H7 (cell line): ENCODE data around the gene RXRG. TPM values are rescaled to one million over a fixed set of nuclear protein-coding genes. Genes with fewer than 3 reads are reported as not detected.
"Not testable (repeated sequence)": the region's sequence is repeated elsewhere in the genome, so short reads cannot be mapped to it uniquely, and the experiment has no call there.

Experiments
- DNase-seq: peaks from one replicate; pipeline ENCODE4 v3.0.0; 2012
- H3K27me3 ChIP-seq: 2 replicates; pipeline ENCODE4 v1.6.0; 2011; ENCODE audit warnings: mild to moderate bottlenecking, low read length; ENCODE audit not compliant: control insufficient read depth, insufficient read depth
- H3K36me3 ChIP-seq: replicated peaks from 2 replicates; pipeline ENCODE4 v1.5.1; 2011; ENCODE audit warnings: low read length; ENCODE audit not compliant: control insufficient read depth, insufficient read depth
- H3K4me3 ChIP-seq: 2 replicates; pipeline ENCODE4 v1.5.1; 2011; ENCODE audit warnings: low read depth, mild to moderate bottlenecking, control low read depth, low read length, moderate library complexity; ENCODE audit not compliant: insufficient read depth
- total RNA-seq: library from RNA; depleted of rRNA; stranded (reverse); fragments of >200 nt; shearing (Covaris generic); gene quantifications from 2 replicates; pipeline ENCODE4 v1.2.3, GENCODE V29; 2014

The RXRG gene
- total RNA-seq, 1 experiment from 2014 or later: 4.1 TPM

DNA sequence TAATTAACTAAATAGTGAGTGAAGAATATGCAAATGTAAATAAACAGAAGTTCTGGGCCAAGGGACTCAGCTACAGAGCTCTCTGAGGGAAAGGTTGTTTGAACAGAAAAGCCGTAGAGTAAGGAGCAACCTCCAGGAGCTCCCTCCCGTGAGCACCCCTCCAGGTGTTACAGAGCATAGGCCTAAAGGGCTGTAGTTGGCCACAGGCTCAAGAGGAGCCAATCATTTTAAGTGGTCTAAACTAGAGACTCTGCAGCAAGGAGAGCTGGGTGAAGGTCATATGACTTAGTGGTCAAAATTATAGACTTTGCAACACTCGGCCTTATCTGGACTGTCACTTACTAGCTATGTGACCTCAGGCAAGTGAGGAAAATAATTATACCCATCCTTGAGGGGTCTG, 19.1 kb upstream of the RXRG start:
- Histone ChIP-seq H3K27me3 (no peaks in the 10 kb centered on the region; the same call in 1 of the 2 replicates), H3K36me3 (no peaks in the 10 kb centered on the region), H3K4me3 (no peak overlapping the region)
- DNase-seq: no peak

DNA sequence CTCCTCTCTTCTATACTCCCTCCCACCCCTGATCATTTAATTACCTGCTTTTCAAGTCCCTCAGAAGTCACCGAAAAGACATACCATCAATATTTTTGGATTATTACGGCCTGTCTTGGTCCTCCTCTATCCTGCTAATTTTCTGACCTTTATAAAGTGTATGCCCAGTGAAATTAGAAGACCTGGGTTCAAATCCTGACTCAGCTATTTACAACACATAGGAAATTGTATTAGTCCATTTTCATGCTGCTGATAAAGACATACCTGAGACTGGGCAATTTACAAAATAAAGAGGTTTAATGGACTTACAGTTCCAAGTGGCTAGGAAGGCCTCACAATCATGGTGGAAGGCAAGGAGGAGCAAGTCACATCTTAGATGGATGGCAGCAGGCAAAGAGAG, 14.8 kb upstream of the RXRG start:
- DNase-seq, H3K27me3 ChIP-seq, H3K36me3 ChIP-seq, H3K4me3 ChIP-seq: not testable (repeated sequence)

DNA sequence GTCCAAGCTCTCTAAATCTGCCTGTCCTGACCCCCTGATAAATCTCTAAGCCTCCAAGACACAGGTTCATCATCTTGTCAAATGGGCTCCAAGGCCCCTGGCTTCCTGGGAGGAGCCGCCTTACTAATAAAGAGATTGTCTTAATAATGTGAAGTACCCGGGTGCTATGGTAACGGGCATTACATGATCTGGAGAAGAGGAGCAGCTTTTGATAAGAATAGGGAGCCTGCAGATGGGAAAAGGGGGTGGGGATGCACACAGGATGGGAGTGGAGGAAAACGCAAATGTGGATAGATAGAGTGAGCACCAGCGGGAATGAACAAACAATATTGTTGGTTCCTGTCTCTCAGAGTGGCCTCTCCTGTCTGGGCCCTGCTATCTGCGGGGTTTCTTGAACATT, 11.9 kb upstream of the RXRG start:
- DNase-seq: no peak
- Histone ChIP-seq H3K36me3 (no peaks in the 10 kb centered on the region), H3K4me3 (no peak overlapping the region), H3K27me3 (no peaks in the 10 kb centered on the region)

DNA sequence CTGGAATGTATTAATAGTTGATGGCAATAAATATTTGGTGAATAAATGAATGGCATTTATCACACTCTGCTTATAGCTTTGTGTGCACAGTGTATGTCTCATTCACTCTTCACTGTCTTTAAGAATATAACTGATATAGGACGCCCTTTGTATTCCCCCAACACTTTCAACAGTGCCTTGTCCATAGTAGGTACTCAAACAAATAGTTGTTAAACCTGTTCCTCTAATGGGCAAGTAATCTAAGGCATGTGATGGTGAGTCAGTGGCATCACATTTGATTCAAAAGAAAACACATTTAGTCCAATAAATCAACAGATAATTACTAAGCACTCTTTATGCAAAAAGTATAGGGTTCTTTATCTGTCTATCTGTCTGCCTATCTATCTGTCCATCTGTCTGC, 11.2 kb upstream of the RXRG start:
- Histone ChIP-seq H3K36me3 (no peaks in the 10 kb centered on the region), H3K27me3 (no peaks in the 10 kb centered on the region; the same call in 1 of the 2 replicates), H3K4me3 (no peak overlapping the region)
- DNase-seq: no peak

DNA sequence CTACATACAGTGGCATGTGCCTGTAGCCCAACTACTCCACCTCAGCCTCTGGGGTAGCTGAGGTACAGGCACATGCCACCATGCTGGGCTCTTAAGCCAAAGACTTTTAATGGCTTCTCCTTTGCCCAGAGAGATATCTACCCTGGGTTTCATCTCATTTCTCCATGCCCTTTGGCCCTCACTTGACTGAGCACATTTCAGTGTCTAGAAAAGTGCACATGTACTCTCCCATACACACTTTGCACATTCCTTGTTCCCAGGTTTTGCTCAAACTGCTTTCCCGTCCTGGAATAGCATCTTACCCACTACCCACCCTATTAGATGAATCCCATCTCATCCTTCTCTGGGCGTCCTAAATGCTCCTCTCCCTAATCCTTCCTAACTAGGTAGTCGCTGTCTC, 10.2 kb upstream of the RXRG start:
- Histone ChIP-seq H3K4me3 (no peak overlapping the region), H3K27me3 (no peaks in the 10 kb centered on the region; the same call in 1 of the 2 replicates)

DNA sequence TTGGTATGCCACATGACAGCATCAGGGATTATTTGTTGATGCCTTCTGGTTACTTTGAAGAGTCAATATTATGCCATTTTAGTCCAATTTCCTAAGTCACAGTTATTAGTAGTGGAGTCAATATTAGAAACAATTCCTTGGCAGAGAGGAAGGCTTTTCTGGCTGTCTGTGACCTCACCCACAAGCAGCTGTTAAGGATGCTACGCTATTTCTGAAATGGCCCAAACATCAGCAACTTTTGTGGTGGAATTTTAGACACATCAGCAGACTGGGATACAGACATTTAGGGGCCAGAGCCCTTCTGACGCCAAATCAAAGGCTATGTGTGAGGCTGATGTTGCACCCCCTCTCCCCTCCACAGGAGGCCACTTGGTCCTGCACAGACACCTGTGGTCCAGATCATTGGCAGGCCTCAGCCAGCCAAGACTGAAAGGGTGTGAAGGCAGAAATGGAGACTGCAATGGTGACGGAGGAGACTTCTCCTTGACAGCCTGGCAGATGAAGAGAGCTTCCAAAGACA, 9.2 kb upstream of the RXRG start:
- Histone ChIP-seq H3K36me3 (no peaks in the 10 kb centered on the region), H3K4me3 (no peak overlapping the region), H3K27me3 (no peaks in the 10 kb centered on the region; the same call in 1 of the 2 replicates)
- DNase-seq: no peak

More for the DNA sequence above, 10.2 kb upstream of the RXRG start:
- DNase-seq: no peak
- no peaks in the 10 kb centered on the region for H3K36me3 ChIP-seq

DNA sequence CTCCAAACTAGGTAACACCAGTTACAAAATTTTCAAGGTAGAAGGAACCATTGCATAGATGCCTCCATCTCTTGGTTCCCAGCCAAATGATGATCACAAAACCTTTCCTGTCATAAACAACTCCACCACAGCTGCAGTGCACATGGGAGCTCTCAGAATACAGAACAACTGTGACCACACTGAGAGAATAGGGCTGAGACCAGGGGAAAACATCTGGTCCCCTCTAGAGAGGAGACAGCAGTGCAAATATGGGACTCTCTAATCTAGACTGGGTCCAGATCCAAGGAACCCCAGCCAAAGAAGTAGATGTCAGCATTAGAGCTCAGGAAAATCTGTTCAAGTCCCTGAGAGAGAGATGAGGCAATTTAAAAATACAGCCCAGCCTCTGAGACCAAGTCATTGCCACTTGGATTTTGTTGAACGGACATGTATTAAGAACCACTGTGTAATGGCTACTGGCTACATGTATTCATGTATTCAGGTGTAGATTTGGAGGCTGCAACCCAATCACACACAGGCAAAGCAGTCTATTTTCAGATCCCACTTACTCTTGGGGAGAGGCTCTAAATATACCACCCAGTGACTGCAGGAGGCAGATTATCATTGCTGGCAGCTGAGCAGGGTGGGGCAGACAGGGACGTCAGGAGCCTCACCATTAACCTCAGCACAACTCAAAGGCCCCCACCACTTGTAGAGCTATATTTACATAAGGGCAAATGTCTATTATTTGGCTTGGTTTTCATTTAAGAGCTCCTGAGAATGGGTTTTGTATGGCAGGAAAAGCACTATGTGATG, 7.6 kb upstream of the RXRG start:
- Histone ChIP-seq H3K4me3 (no peak overlapping the region), H3K27me3 (peaks cover 2% of the 10 kb centered on the region; the same call in 1 of the 2 replicates), H3K36me3 (no peaks in the 10 kb centered on the region)
- no peak for DNase-seq

DNA sequence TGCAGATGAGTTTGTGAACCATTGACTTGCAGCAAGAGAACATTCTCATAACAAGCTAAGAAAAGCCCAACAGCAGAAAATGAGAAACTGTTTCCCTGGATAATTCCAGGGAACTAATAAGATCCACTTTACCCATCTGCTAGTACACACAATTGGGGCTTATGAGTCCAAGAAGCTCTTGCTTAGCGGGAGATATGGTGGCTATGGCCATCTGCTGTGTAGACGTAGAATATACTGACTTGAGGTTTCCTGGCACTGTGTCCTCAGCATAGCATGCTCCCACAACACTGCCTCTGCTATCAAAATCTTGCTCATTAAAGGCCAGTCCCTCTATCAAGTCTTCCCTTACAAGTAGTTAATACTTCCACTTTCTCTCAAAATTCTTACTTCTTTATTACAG, 6.8 kb upstream of the RXRG start:
- peaks cover 7% of the 10 kb centered on the region for H3K27me3 ChIP-seq
- no peak overlapping the region for H3K4me3 ChIP-seq
- no peaks in the 10 kb centered on the region for H3K36me3 ChIP-seq
- no peak for DNase-seq

DNA sequence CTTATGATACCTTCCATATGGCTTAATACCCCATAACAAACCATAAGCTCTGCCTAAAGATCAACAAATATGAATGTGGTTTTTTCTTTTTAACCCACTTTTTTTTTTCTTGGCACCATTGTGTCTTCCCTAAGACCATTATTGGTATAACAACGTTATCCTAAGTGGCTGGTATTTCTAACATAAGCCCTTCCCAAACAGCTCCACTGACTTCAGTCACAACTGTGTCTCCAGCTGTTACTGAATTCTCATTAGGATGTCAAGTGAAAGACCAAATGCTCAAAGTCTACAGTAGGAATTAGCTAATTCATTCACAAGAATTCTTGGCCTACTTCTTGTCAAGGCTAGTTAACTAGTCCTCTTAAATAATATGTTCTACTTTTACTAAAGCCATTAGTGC, 4.2 kb upstream of the RXRG start:
- no peak for DNase-seq
- Histone ChIP-seq H3K36me3 (no peaks in the 10 kb centered on the region), H3K27me3 (peaks cover 31% of the 10 kb centered on the region), H3K4me3 (no peak overlapping the region)

DNA sequence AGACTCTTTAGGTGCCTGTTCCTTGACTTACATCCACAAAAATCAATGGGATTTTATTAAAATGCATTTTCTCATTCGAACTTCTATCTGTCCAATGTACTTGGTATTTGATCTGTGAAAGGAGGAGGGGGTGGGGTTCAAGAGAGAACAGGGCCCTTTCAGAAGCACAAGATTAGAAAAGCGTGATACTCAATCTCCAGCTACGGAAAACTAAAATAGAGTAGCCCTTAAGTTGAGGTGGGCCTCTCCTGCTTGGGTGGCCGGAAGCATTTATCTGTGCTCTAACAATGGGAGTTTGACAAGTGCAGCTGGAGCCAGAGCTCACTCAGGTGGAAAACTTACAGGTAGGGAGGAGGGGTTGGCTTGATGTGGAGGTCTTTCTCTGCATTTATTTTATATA, 462 bp upstream of the RXRG start:
- peaks cover 59% of the 10 kb centered on the region for H3K27me3 ChIP-seq
- DNase-seq: no peak
- peak overlapping the region; percentile 2; the same call in 1 of the 2 replicates for H3K4me3 ChIP-seq

DNA sequence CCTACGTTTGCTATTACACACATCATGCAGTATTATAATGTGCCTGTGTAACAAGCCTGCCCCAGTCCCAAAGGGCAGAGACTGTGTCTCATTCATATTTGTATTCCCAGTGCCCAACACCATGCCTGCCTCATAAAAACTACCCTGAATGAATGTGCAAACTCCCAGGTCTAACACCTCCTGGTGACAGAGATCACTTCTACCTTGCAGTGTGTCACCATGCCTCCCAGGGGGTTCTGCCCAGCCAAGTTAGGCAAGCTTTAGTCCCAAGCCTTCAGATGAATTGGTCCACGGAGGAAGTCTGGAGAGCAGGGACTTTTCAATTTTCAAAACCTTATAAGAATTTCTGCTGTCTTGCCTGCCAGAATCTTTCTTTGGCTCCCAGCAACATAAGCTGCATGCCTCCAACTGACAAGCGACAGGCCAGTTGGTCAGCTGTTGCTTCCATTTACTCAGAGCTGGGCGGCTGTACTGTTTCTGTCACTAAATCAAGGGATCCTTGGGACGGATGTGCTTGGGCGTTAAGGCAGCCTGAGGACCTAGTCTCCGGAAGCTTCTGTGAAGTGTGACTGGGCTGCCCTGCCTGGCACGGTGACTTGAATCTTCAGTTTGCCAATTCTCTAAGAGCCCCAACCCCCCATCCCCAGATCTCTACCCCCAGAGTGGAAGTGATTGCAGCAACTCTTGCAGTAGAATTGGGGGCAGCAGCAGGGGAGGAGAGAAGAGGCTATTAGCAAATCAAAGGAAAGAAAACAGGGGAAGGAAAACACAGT, 1.2 kb downstream of the RXRG start:
- peak; percentile 65 for DNase-seq
- Histone ChIP-seq H3K36me3 (no peaks in the 10 kb centered on the region), H3K27me3 (peaks cover 59% of the 10 kb centered on the region), H3K4me3 (no peak overlapping the region)

More for the DNA sequence above, 462 bp upstream of the RXRG start:
- H3K36me3 ChIP-seq: no peaks in the 10 kb centered on the region

DNA sequence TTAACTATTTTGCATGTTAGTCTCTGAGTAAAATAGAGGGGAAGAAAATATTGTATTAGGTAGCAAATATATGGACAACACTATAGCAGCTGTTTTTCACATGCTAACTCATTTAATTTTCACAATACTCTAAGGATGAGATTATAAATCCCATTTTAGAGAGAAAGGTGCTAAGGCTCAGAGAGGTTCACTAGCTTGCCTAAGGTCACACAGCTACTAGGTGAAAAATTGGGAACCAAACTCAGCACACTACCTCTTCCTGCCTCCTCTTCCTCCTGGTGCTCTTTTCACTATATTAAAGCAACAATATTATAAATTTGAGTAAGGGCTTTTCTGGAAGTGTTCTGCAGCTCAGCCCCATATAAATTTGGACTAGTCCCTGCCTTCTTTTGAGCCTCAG, 2.3 kb downstream of the RXRG start:
- no peak for DNase-seq
- H3K27me3 ChIP-seq: peaks cover 58% of the 10 kb centered on the region
- H3K4me3 ChIP-seq: no peak overlapping the region
- H3K36me3 ChIP-seq: no peaks in the 10 kb centered on the region

DNA sequence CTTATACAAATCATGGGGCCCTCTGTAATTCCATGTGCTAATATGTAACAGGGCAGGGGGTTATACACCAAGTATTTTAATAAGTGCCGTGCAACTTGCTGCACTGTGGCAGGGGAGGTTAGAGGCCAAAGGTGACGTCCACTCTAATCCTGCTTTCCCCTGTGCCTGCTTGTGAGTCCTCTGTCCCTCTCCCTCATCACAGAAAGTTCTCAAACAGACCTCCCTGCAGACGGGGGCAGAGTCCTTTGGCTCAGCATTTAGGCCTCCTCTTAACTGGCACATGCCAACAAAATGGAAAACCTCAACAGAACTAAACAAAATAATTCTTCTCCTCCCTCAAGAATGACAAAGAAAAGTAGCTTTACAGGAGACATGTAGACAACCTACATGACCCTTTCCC, 2.9 kb downstream of the RXRG start:
- Histone ChIP-seq H3K36me3 (no peaks in the 10 kb centered on the region), H3K4me3 (no peak overlapping the region), H3K27me3 (peaks cover 54% of the 10 kb centered on the region)
- no peak for DNase-seq

DNA sequence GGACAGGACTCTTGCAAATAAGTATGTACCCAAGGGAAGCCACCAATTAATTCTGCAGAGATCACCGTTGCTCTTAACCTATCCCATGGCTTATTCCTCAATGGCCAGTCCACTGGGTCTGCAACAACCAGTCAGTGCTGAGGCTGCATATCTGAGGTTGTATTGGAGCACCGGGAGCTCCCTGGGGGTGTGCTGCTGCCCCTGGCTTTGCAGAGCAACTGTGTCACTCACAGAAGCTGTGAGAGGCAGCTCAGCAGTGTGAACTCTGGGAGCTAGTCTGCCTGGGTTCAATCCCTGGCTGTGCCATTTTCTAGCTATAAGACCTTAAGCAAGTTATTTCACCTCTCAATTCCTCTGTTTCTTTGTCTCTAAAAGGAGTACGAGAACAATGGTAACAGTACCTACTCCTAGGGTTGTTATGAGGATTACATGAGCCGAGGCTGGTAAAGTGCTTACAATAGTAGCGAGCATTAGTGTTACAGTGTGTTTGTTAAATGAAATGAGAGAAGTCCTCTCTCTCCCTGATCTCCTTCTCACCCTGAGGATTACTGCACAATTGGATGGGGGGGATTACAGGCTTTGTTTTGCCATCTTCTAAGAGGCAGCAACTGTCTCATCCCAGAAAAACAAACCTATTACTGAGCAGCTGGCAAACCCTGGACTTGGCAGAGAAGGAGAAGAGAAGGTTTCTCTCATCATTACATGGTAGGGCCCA, 3.6 kb downstream of the RXRG start:
- Histone ChIP-seq H3K36me3 (no peaks in the 10 kb centered on the region), H3K4me3 (no peak overlapping the region), H3K27me3 (peaks cover 51% of the 10 kb centered on the region)
- no peak for DNase-seq
